GM18499 (cell line): ENCODE measurements around the gene ZBTB1.
"Not testable (repeated sequence)": the region's sequence is repeated elsewhere in the genome, so short reads cannot be mapped to it uniquely, and the experiment has no call there.

Source experiments
- ATAC-seq: cut with Tn5 transposase; IDR thresholded peaks from one replicate; pipeline ENCODE4 v1.9.1; 2021; ENCODE audit warnings: moderate number of reproducible peaks; ENCODE audit not compliant: insufficient read depth, unreplicated experiment

The ZBTB1 gene

GRCh38 chr14:64496764-64497163 lies 7.8 kb upstream of the ZBTB1 start:
- no peak for ATAC-seq

- ATAC-seq, result no peak
Measured at GRCh38 chr14:64500088-64500487, 4.5 kb upstream of the ZBTB1 start.

GRCh38 chr14:64501411-64502171 lies 3.0 kb upstream of the ZBTB1 start:
- ATAC-seq, result no peak

- no peak for ATAC-seq
Measured at GRCh38 chr14:64502456-64502855, 2.1 kb upstream of the ZBTB1 start.

GRCh38 chr14:64502887-64503433 lies 1.6 kb upstream of the ZBTB1 start:
- no peak for ATAC-seq

- peak; percentile 38 for ATAC-seq
Measured at GRCh38 chr14:64503434-64504309, 898 bp upstream of the ZBTB1 start, which contains the start of gene ZBTB25. Gene ZBTB25 (minus strand): TSS chr14:64503838. CDS start chr14:64490533, 13,305 bp downstream.

GRCh38 chr14:64504897-64505794 lies 576 bp downstream of the ZBTB1 start:
- no peak for ATAC-seq

GRCh38 chr14:64506721-64507120 lies 2.2 kb downstream of the ZBTB1 start:
- ATAC-seq, result no peak

- no peak for ATAC-seq
Measured at GRCh38 chr14:64507376-64508156, 3.0 kb downstream of the ZBTB1 start.

- ATAC-seq, result no peak
Measured at GRCh38 chr14:64508215-64508776, 3.7 kb downstream of the ZBTB1 start.

GRCh38 chr14:64509036-64509435 lies 4.5 kb downstream of the ZBTB1 start:
- no peak for ATAC-seq

GRCh38 chr14:64510825-64511671 lies 6.5 kb downstream of the ZBTB1 start:
- ATAC-seq, result no peak

- ATAC-seq, result no peak
Measured at GRCh38 chr14:64513271-64513670, 8.7 kb downstream of the ZBTB1 start.

- no peak for ATAC-seq
Measured at GRCh38 chr14:64515053-64515452, 10.5 kb downstream of the ZBTB1 start.

- no peak for ATAC-seq
Measured at GRCh38 chr14:64516969-64517368, 12.4 kb downstream of the ZBTB1 start.

GRCh38 chr14:64517667-64518066 lies 13.1 kb downstream of the ZBTB1 start:
- not testable (repeated sequence) for ATAC-seq

- ATAC-seq, result no peak
Measured at GRCh38 chr14:64518229-64518628, 13.7 kb downstream of the ZBTB1 start.

GRCh38 chr14:64520699-64521098 lies 16.1 kb downstream of the ZBTB1 start:
- ATAC-seq, result no peak
